ENCODE data around the gene AK3.

DNA sequence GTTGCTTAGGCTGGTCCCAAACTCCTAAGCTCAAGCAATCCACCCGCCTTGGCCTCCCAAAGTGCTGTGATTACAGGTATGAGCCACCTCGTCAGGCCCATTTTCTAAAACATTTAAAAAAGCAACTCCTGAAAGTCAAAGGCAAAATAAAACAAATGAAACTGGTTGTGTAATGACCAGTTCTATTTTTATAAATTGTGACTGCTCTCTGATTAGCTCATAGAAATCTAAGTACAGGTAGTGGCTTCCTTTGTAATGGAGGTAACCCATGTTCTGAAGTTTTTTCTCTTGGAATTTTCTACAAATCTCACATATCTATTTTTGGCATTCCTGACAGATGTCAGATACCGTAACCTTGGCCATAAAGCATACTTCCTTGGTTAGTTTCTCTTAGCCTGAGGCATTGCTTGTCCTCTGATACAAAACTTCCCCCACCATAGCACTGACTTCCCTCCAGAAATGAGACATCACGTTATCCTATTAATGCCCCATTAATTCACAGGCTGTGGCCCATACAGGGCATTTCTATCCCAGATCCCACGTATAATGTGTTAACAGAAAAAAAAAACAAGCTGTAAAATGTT lies 14.1 kb upstream of the AK3 start:
- TF ChIP-seq PKNOX1 (IDR thresholded peaks at IDR 0.05) (no peak), BHLHE40 (IDR thresholded peaks at IDR 0.05; ENCODE audit: borderline replicate concordance) (no peak)

Measured in HEK293T (cell line).